Muscle layer of colon (tissue), 2 donors: ENCODE data around the gene EFR3B.
A peak's percentile ranks its signal among the peaks of the same experiment; 100 is the strongest.

Experiments used
- H3K27ac ChIP-seq: one replicate; pipeline ENCODE4 v1.7.0; 2013; ENCODE audit warnings: low read depth, mild to moderate bottlenecking, low read length, moderate library complexity
- H3K27me3 ChIP-seq, 2 donors: one replicate each; pipeline ENCODE4 v1.7.0; 2013; ENCODE audit warnings: low read length in 2 of 2, mild to moderate bottlenecking in 2 of 2; ENCODE audit not compliant: insufficient read depth in 2 of 2, control insufficient read depth in 1 of 2
- H3K36me3 ChIP-seq: one replicate; pipeline ENCODE4 v1.7.0; 2013; ENCODE audit warnings: mild to moderate bottlenecking, low read length; ENCODE audit not compliant: insufficient read depth
- H3K4me1 ChIP-seq: one replicate; pipeline ENCODE4 v1.7.0; 2013; ENCODE audit warnings: mild to moderate bottlenecking, low read length; ENCODE audit not compliant: insufficient read depth
- H3K4me3 ChIP-seq, 2 donors: one replicate each; pipeline ENCODE4 v1.7.0; 2013; ENCODE audit warnings: low read length in 2 of 2, low read depth in 1 of 2, mild to moderate bottlenecking in 1 of 2, moderate library complexity in 1 of 2
- H3K9ac ChIP-seq: one replicate; pipeline ENCODE4 v1.7.0; 2013; ENCODE audit warnings: low read length
- H3K9me3 ChIP-seq: one replicate; pipeline ENCODE4 v1.7.0; 2013; ENCODE audit warnings: mild to moderate bottlenecking, low read length
- donor health status: abdominal sarcoma.
- donor health status: Adenocarcinoma of cecum.

EFR3B gene

GRCh38 chr2:25074826-25075225 is 33.0 kb downstream of the EFR3B start:
- Histone ChIP-seq H3K9me3 (no peaks in the 10 kb centered on the region), H3K27ac (no peak overlapping the region), H3K36me3 (no peaks in the 10 kb centered on the region), H3K27me3 (no peaks in the 10 kb centered on the region), H3K9ac (no peak overlapping the region), H3K4me1 (peaks cover 16% of the 10 kb centered on the region), H3K4me3 (no peak overlapping the region)

GRCh38 chr2:25076749-25077148 is 34.9 kb downstream of the EFR3B start:
- Histone ChIP-seq H3K4me1 (peaks cover 16% of the 10 kb centered on the region), H3K4me3 (no peak overlapping the region), H3K9ac (no peak overlapping the region), H3K27me3 (no peaks in the 10 kb centered on the region), H3K36me3 (no peaks in the 10 kb centered on the region), H3K27ac (no peak overlapping the region), H3K9me3 (no peaks in the 10 kb centered on the region)

GRCh38 chr2:25077789-25078169 is 35.9 kb downstream of the EFR3B start:
- Histone ChIP-seq H3K9me3 (no peaks in the 10 kb centered on the region), H3K27ac (no peak overlapping the region), H3K4me3 (no peak overlapping the region), H3K4me1 (peaks cover 16% of the 10 kb centered on the region), H3K27me3 (no peaks in the 10 kb centered on the region), H3K9ac (no peak overlapping the region), H3K36me3 (no peaks in the 10 kb centered on the region)

- H3K4me1 ChIP-seq = peaks cover 16% of the 10 kb centered on the region
- H3K27ac ChIP-seq = peak overlapping the region; percentile 26
- peak overlapping the region in 1 of 2 donors; percentile 26 for H3K4me3 ChIP-seq
- no peaks in the 10 kb centered on the region for H3K27me3 ChIP-seq
- no peaks in the 10 kb centered on the region for H3K9me3 ChIP-seq
- no peaks in the 10 kb centered on the region for H3K36me3 ChIP-seq
- H3K9ac ChIP-seq = no peak overlapping the region
Measured at GRCh38 chr2:25078170-25079049, 36.5 kb downstream of the EFR3B start.

GRCh38 chr2:25079050-25079635 is 37.3 kb downstream of the EFR3B start:
- Histone ChIP-seq H3K9me3 (no peaks in the 10 kb centered on the region), H3K36me3 (no peaks in the 10 kb centered on the region), H3K4me1 (peaks cover 16% of the 10 kb centered on the region), H3K27ac (no peak overlapping the region), H3K27me3 (no peaks in the 10 kb centered on the region), H3K4me3 (peak overlapping the region in 1 of 2 donors; percentile 26), H3K9ac (no peak overlapping the region)

GRCh38 chr2:25081237-25081790 is 39.4 kb downstream of the EFR3B start:
- peaks cover 16% of the 10 kb centered on the region for H3K4me1 ChIP-seq
- no peak overlapping the region for H3K27ac ChIP-seq
- no peaks in the 10 kb centered on the region for H3K27me3 ChIP-seq
- H3K36me3 ChIP-seq = no peaks in the 10 kb centered on the region
- no peak overlapping the region for H3K4me3 ChIP-seq
- no peaks in the 10 kb centered on the region for H3K9me3 ChIP-seq
- no peak overlapping the region for H3K9ac ChIP-seq

GRCh38 chr2:25082002-25082622 is 40.2 kb downstream of the EFR3B start:
- Histone ChIP-seq H3K27ac (no peak overlapping the region), H3K9ac (no peak overlapping the region), H3K36me3 (no peaks in the 10 kb centered on the region), H3K27me3 (no peaks in the 10 kb centered on the region), H3K9me3 (no peaks in the 10 kb centered on the region), H3K4me3 (no peak overlapping the region), H3K4me1 (peaks cover 16% of the 10 kb centered on the region)

GRCh38 chr2:25085761-25086560 is 44.1 kb downstream of the EFR3B start:
- Histone ChIP-seq H3K4me1 (no peaks in the 10 kb centered on the region), H3K4me3 (no peak overlapping the region), H3K36me3 (no peaks in the 10 kb centered on the region), H3K27ac (no peak overlapping the region), H3K9me3 (no peaks in the 10 kb centered on the region), H3K9ac (no peak overlapping the region), H3K27me3 (no peaks in the 10 kb centered on the region)

- H3K4me1 ChIP-seq = no peaks in the 10 kb centered on the region
- no peak overlapping the region for H3K27ac ChIP-seq
- no peaks in the 10 kb centered on the region for H3K9me3 ChIP-seq
- H3K4me3 ChIP-seq = no peak overlapping the region
- no peaks in the 10 kb centered on the region for H3K27me3 ChIP-seq
- H3K36me3 ChIP-seq = no peaks in the 10 kb centered on the region
- no peak overlapping the region for H3K9ac ChIP-seq
Measured at GRCh38 chr2:25088817-25089516, 47.1 kb downstream of the EFR3B start.

GRCh38 chr2:25089605-25090315 is 47.9 kb downstream of the EFR3B start:
- no peak overlapping the region for H3K4me3 ChIP-seq
- no peak overlapping the region for H3K9ac ChIP-seq
- H3K36me3 ChIP-seq = no peaks in the 10 kb centered on the region
- H3K27ac ChIP-seq = no peak overlapping the region
- H3K9me3 ChIP-seq = no peaks in the 10 kb centered on the region
- H3K27me3 ChIP-seq = no peaks in the 10 kb centered on the region
- H3K4me1 ChIP-seq = no peaks in the 10 kb centered on the region
